ENCODE data around the gene CDC6.

The CDC6 gene

GRCh38 chr17:40312131-40312731 is 24.6 kb downstream of the CDC6 start:
- H3K9me3 Mint-ChIP-seq = no peaks in the 10 kb centered on the region
- H3K27me3 Mint-ChIP-seq = peaks cover 2% of the 10 kb centered on the region
- no peaks in the 10 kb centered on the region for H3K36me3 Mint-ChIP-seq (ENCODE audit: low read depth)
- peaks cover 26% of the 10 kb centered on the region for H3K4me1 Mint-ChIP-seq
- H3K4me3 Mint-ChIP-seq = no peak overlapping the region
- H3K27ac Mint-ChIP-seq = peak overlapping the region; percentile 26
- ATAC-seq = no peak
- no peak for DNase-seq

- Mint-ChIP-seq H3K27ac (no peak overlapping the region), H3K4me3 (no peak overlapping the region), H3K4me1 (peaks cover 34% of the 10 kb centered on the region), H3K36me3 (ENCODE audit: low read depth) (no peaks in the 10 kb centered on the region), H3K27me3 (peaks cover 2% of the 10 kb centered on the region), H3K9me3 (no peaks in the 10 kb centered on the region)
- ATAC-seq (no peak), DNase-seq (no peak)
Observed at GRCh38 chr17:40312893-40313667, 25.4 kb downstream of the CDC6 start.

- DNase-seq (no peak), ATAC-seq (no peak)
- no peaks in the 10 kb centered on the region for H3K36me3 Mint-ChIP-seq (ENCODE audit: low read depth)
- H3K9me3 Mint-ChIP-seq = no peaks in the 10 kb centered on the region
- H3K4me1 Mint-ChIP-seq = peaks cover 37% of the 10 kb centered on the region
- H3K27me3 Mint-ChIP-seq = peaks cover 2% of the 10 kb centered on the region
- H3K4me3 Mint-ChIP-seq = no peak overlapping the region
- peak overlapping the region; percentile 63 for H3K27ac Mint-ChIP-seq
Observed at GRCh38 chr17:40313668-40314583, 26.2 kb downstream of the CDC6 start.

GRCh38 chr17:40314584-40314956 is 26.9 kb downstream of the CDC6 start:
- DNase-seq (peak; percentile 86), ATAC-seq (peak; percentile 62)
- peak overlapping the region; percentile 63 for H3K27ac Mint-ChIP-seq
- H3K9me3 Mint-ChIP-seq = no peaks in the 10 kb centered on the region
- peaks cover 40% of the 10 kb centered on the region for H3K4me1 Mint-ChIP-seq
- peak overlapping the region; percentile 1 for H3K4me3 Mint-ChIP-seq
- H3K27me3 Mint-ChIP-seq = peaks cover 2% of the 10 kb centered on the region
- no peaks in the 10 kb centered on the region for H3K36me3 Mint-ChIP-seq (ENCODE audit: low read depth)

GRCh38 chr17:40315206-40315605 is 27.5 kb downstream of the CDC6 start:
- Mint-ChIP-seq H3K4me3 (no peak overlapping the region), H3K36me3 (ENCODE audit: low read depth) (no peaks in the 10 kb centered on the region), H3K27me3 (peaks cover 2% of the 10 kb centered on the region), H3K27ac (no peak overlapping the region), H3K4me1 (peaks cover 46% of the 10 kb centered on the region), H3K9me3 (no peaks in the 10 kb centered on the region)
- DNase-seq = no peak
- no peak for ATAC-seq

GRCh38 chr17:40315678-40316570 is 28.2 kb downstream of the CDC6 start:
- Mint-ChIP-seq H3K4me1 (peaks cover 54% of the 10 kb centered on the region), H3K27ac (no peak overlapping the region), H3K36me3 (ENCODE audit: low read depth) (no peaks in the 10 kb centered on the region), H3K27me3 (peaks cover 2% of the 10 kb centered on the region), H3K4me3 (peak overlapping the region; percentile 24), H3K9me3 (no peaks in the 10 kb centered on the region)
- DNase-seq (no peak), ATAC-seq (no peak)

GRCh38 chr17:40316571-40317344 is 29.1 kb downstream of the CDC6 start:
- ATAC-seq (no peak), DNase-seq (no peak)
- H3K4me1 Mint-ChIP-seq = peaks cover 62% of the 10 kb centered on the region
- H3K27me3 Mint-ChIP-seq = peaks cover 2% of the 10 kb centered on the region
- H3K36me3 Mint-ChIP-seq (ENCODE audit: low read depth) = no peaks in the 10 kb centered on the region
- peak overlapping the region; percentile 82 for H3K27ac Mint-ChIP-seq
- no peaks in the 10 kb centered on the region for H3K9me3 Mint-ChIP-seq
- peak overlapping the region; percentile 85 for H3K4me3 Mint-ChIP-seq

- no peak for ATAC-seq
- peaks cover 2% of the 10 kb centered on the region for H3K27me3 Mint-ChIP-seq
- H3K4me3 Mint-ChIP-seq = peak overlapping the region; percentile 85
- H3K9me3 Mint-ChIP-seq = no peaks in the 10 kb centered on the region
- DNase-seq = peak; percentile 59
- H3K27ac Mint-ChIP-seq = peak overlapping the region; percentile 82
- H3K4me1 Mint-ChIP-seq = peaks cover 68% of the 10 kb centered on the region
- no peaks in the 10 kb centered on the region for H3K36me3 Mint-ChIP-seq (ENCODE audit: low read depth)
Observed at GRCh38 chr17:40317345-40317873, 29.7 kb downstream of the CDC6 start.

- Mint-ChIP-seq H3K36me3 (ENCODE audit: low read depth) (peaks cover 3% of the 10 kb centered on the region), H3K27ac (peak overlapping the region; percentile 100), H3K4me3 (peak overlapping the region; percentile 85), H3K4me1 (peaks cover 75% of the 10 kb centered on the region), H3K27me3 (peaks cover 4% of the 10 kb centered on the region), H3K9me3 (no peaks in the 10 kb centered on the region)
- peak; percentile 64 for ATAC-seq
- DNase-seq = peak; percentile 89
Observed at GRCh38 chr17:40317880-40318829, 30.5 kb downstream of the CDC6 start.

GRCh38 chr17:40318830-40319391 is 31.2 kb downstream of the CDC6 start:
- Mint-ChIP-seq H3K4me1 (peaks cover 82% of the 10 kb centered on the region), H3K36me3 (ENCODE audit: low read depth) (peaks cover 3% of the 10 kb centered on the region), H3K27me3 (peaks cover 4% of the 10 kb centered on the region), H3K9me3 (no peaks in the 10 kb centered on the region), H3K4me3 (peak overlapping the region; percentile 85), H3K27ac (peak overlapping the region; percentile 100)
- ATAC-seq (no peak), DNase-seq (no peak)

GRCh38 chr17:40319651-40320540 is 32.2 kb downstream of the CDC6 start:
- Mint-ChIP-seq H3K9me3 (no peaks in the 10 kb centered on the region), H3K4me1 (peaks cover 84% of the 10 kb centered on the region), H3K36me3 (ENCODE audit: low read depth) (peaks cover 3% of the 10 kb centered on the region), H3K27me3 (peaks cover 4% of the 10 kb centered on the region), H3K4me3 (peak overlapping the region; percentile 85), H3K27ac (peak overlapping the region; percentile 100)
- peak; percentile 74 for DNase-seq
- no peak for ATAC-seq

Data from activated naive CD8-positive, alpha-beta T cell treated with anti-CD3 and anti-CD28 coated beads, Interleukin-2, amount 50 U/mL, for 24 hours (primary cell).